Keratinocyte (primary cell): ENCODE measurements around the gene DNAJC13. TPM values are rescaled to one million over a fixed set of nuclear protein-coding genes. Genes with fewer than 3 reads are reported as not detected.

Experiments used
- DNase-seq: peaks from one replicate; pipeline ENCODE4 v3.0.0-alpha.2; 2011; ENCODE audit warnings: low read depth, missing footprints, low spot score
- FAIRE-seq: peaks from 2 replicates; lab custom pipeline; 2011; peaks lifted over from hg19 to GRCh38; lab: Jason Lieb, UNC
- H2AFZ ChIP-seq: 2 replicates; pipeline ENCODE4 v1.6.0; 2012; ENCODE audit warnings: low read length, control low read depth, inconsistent platforms; ENCODE audit not compliant: control insufficient read depth
- H3K27ac ChIP-seq: 2 replicates; pipeline ENCODE4 v1.5.1; 2011; ENCODE audit warnings: low read length; ENCODE audit not compliant: control insufficient read depth, insufficient read depth
- H3K27me3 ChIP-seq: 3 replicates; pipeline ENCODE4 v1.6.0; 2011; ENCODE audit warnings: low read length; ENCODE audit not compliant: control insufficient read depth, insufficient read depth; ENCODE audit errors: extremely low read depth
- H3K36me3 ChIP-seq, 2 experiments: 2 replicates in 1 of 2; 3 replicates in 1 of 2; pipeline ENCODE4 v1.5.1; 2011; ENCODE audit warnings: low read length in 2 of 2, mild to moderate bottlenecking in 1 of 2; ENCODE audit not compliant: control insufficient read depth in 2 of 2, insufficient read depth in 2 of 2; ENCODE audit errors: extremely low read depth in 1 of 2
- H3K4me1 ChIP-seq: 3 replicates; pipeline ENCODE4 v1.5.1; 2011; ENCODE audit warnings: low read length; ENCODE audit not compliant: control insufficient read depth, insufficient read depth; ENCODE audit errors: extremely low read depth
- H3K4me2 ChIP-seq: 3 replicates; pipeline ENCODE4 v1.6.0; 2011; ENCODE audit warnings: low read depth, low read length; ENCODE audit not compliant: control insufficient read depth, insufficient read depth; ENCODE audit errors: extremely low read depth
- H3K4me3 ChIP-seq, 3 experiments: fragments of 200-600 bp in 1 of 3; sonication (generic) in 1 of 3; 2 replicates in 2 of 3; 3 replicates in 1 of 3; pipeline ENCODE4 v1.5.1; 2011 to 2016; ENCODE audit warnings: low read length in 3 of 3, mild to moderate bottlenecking in 3 of 3, control low read depth in 2 of 3, inconsistent platforms in 1 of 3, low read depth in 1 of 3, mixed read lengths in 1 of 3, mixed run types in 1 of 3, moderate library complexity in 1 of 3; ENCODE audit not compliant: control insufficient read depth in 2 of 3, insufficient read depth in 2 of 3; ENCODE audit errors: extremely low read depth in 1 of 3
- H3K79me2 ChIP-seq: 2 replicates; pipeline ENCODE4 v1.6.0; 2012; ENCODE audit warnings: low read length; ENCODE audit not compliant: control insufficient read depth, insufficient read depth
- H3K9ac ChIP-seq: 3 replicates; pipeline ENCODE4 v1.6.0; 2011; ENCODE audit warnings: low read length; ENCODE audit not compliant: control insufficient read depth, insufficient read depth; ENCODE audit errors: extremely low read depth
- H3K9me1 ChIP-seq: 3 replicates; pipeline ENCODE4 v1.6.0; 2011; ENCODE audit warnings: low read length; ENCODE audit not compliant: control insufficient read depth, insufficient read depth; ENCODE audit errors: extremely low read depth
- H3K9me3 ChIP-seq: 2 replicates; pipeline ENCODE4 v1.5.1; 2012; ENCODE audit warnings: low read depth, low read length; ENCODE audit not compliant: control insufficient read depth
- H4K20me1 ChIP-seq: 3 replicates; pipeline ENCODE4 v1.6.0; 2011; ENCODE audit warnings: low read length; ENCODE audit not compliant: control insufficient read depth, insufficient read depth; ENCODE audit errors: extremely low read depth
- EZH2 ChIP-seq: IDR thresholded peaks from one replicate; pipeline ENCODE4 v1.6.1; 2012; ENCODE audit warnings: inconsistent platforms, mild to moderate bottlenecking, low read length, moderate library complexity
- dilution Hi-C: fragments of 300-500 bp; cut with MboI; formaldehyde crosslinking; loops from one replicate; pipeline ENCODE4 v1.7.0; 2020; ENCODE audit warnings: low sequenced_read_pairs; ENCODE audit not compliant: extremely low pct_ligation_motif_present
- polyA plus RNA-seq, 5 experiments: library from polyadenylated mRNA; depleted of rRNA in 3 of 5; stranded (reverse) in 3 of 5; stranded (forward) in 1 of 5; unstranded in 1 of 5; fragments of >200 nt; gene quantifications; 1 replicate in 1 of 5; 2 replicates in 3 of 5; 3 replicates in 1 of 5; pipeline versions ENCODE4 v1.2.1 to v1.2.3, GENCODE V29; 2011 to 2012; ENCODE audit warnings: missing spikeins in 2 of 5, low read depth in 1 of 5, low replicate concordance in 1 of 5
- TF ChIP-seq, protein P1 (sequence below), 3 experiments: IDR thresholded peaks in 1 of 3; conservative IDR thresholded peaks in 1 of 3; optimal IDR thresholded peaks in 1 of 3; 2 replicates in 2 of 3; 3 replicates in 1 of 3; pipeline versions ENCODE3 to v1.5.1; 2011; ENCODE audit warnings: low read length in 3 of 3, mild to moderate bottlenecking in 3 of 3, moderate library complexity in 2 of 3, control low read depth in 1 of 3, inconsistent platforms in 1 of 3; ENCODE audit not compliant: insufficient read depth in 2 of 3; ENCODE audit errors: extremely low read depth in 1 of 3

The DNAJC13 gene
- polyA plus RNA-seq, 1 donor (not counting 4 experiments of a cell fraction or from before 2014, with no cell fraction given): 24.3 TPM

DNA sequence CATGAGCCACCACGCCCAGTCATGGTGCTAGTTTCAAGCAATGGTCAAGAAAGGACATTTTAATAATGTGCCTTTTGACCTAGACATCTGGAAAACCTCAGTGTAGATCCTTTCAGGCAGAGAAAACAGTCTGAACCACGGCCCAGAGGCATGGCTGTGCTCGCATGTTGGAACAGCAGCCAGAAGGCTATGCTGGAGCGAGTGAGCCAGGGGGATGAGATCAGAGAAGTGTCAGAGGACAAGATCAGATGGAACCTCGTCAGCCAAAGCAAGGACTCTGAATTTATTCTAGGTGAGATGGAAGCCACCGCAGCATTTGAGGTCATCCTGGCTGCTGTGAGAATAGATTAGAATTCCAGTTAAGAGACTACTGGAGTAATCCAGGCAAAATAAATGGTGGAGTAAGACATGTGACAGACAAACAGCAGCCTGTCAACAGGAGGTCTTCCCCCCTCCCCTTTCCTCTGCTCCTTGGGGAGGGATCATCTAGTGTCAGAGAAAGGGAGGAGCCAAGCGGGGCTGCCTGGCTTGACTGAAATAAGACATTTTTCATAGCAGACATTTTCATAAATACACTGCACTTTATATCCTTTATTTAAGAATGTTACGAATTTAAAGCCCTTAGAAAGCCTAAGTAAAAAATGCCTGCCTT lies 139.3 kb downstream of the DNAJC13 start:
- TF ChIP-seq EZH2: no peak
- TF ChIP-seq, protein P1, sequence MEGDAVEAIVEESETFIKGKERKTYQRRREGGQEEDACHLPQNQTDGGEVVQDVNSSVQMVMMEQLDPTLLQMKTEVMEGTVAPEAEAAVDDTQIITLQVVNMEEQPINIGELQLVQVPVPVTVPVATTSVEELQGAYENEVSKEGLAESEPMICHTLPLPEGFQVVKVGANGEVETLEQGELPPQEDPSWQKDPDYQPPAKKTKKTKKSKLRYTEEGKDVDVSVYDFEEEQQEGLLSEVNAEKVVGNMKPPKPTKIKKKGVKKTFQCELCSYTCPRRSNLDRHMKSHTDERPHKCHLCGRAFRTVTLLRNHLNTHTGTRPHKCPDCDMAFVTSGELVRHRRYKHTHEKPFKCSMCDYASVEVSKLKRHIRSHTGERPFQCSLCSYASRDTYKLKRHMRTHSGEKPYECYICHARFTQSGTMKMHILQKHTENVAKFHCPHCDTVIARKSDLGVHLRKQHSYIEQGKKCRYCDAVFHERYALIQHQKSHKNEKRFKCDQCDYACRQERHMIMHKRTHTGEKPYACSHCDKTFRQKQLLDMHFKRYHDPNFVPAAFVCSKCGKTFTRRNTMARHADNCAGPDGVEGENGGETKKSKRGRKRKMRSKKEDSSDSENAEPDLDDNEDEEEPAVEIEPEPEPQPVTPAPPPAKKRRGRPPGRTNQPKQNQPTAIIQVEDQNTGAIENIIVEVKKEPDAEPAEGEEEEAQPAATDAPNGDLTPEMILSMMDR (optimal IDR thresholded peaks at IDR 0.05 in 1 of 3, IDR thresholded peaks at IDR 0.05 in 1 of 3, conservative IDR thresholded peaks at IDR 0.05 in 1 of 3; ENCODE audit: extremely low read depth in 1 of 3, insufficient read depth in 2 of 3, low read length in 3 of 3): no peak
- no peaks in the 10 kb centered on the region for H3K79me2 ChIP-seq
- H3K9me1 ChIP-seq: no peaks in the 10 kb centered on the region
- dilution Hi-C loops: no loop called here
- H2AFZ ChIP-seq: no peak overlapping the region
- no peak for DNase-seq
- H3K9me3 ChIP-seq: no peaks in the 10 kb centered on the region
- no peak overlapping the region for H3K4me2 ChIP-seq
- no peaks in the 10 kb centered on the region for H4K20me1 ChIP-seq
- no peak overlapping the region for H3K9ac ChIP-seq
- H3K27me3 ChIP-seq: no peaks in the 10 kb centered on the region
- FAIRE-seq: no peak
- peaks cover 0 to 1% of the 10 kb centered on the region in 2 experiments for H3K36me3 ChIP-seq
- no peak overlapping the region for H3K27ac ChIP-seq
- no peaks in the 10 kb centered on the region for H3K4me1 ChIP-seq
- H3K4me3 ChIP-seq: no peak overlapping the region

GRCh38 chr3:132561003-132561402 lies 143.7 kb downstream of the DNAJC13 start:
- dilution Hi-C loops: no loop called here
- H3K36me3 ChIP-seq: peaks cover 0 to 1% of the 10 kb centered on the region in 2 experiments

More at GRCh38 chr3:132561003-132561402, 143.7 kb downstream of the DNAJC13 start:
- H2AFZ ChIP-seq: no peak overlapping the region
- no peak overlapping the region for H3K4me3 ChIP-seq
- H3K4me1 ChIP-seq: no peaks in the 10 kb centered on the region
- no peak for DNase-seq
- FAIRE-seq: no peak
- H3K9me1 ChIP-seq: no peaks in the 10 kb centered on the region
- no peaks in the 10 kb centered on the region for H3K9me3 ChIP-seq
- no peak overlapping the region for H3K9ac ChIP-seq
- TF ChIP-seq, protein P1 (optimal IDR thresholded peaks at IDR 0.05 in 1 of 3, IDR thresholded peaks at IDR 0.05 in 1 of 3, conservative IDR thresholded peaks at IDR 0.05 in 1 of 3; ENCODE audit: extremely low read depth in 1 of 3, insufficient read depth in 2 of 3, low read length in 3 of 3): no peak
- TF ChIP-seq EZH2: no peak
- H3K4me2 ChIP-seq: no peak overlapping the region
- no peaks in the 10 kb centered on the region for H3K27me3 ChIP-seq
- no peaks in the 10 kb centered on the region for H3K79me2 ChIP-seq
- H4K20me1 ChIP-seq: no peaks in the 10 kb centered on the region
- H3K27ac ChIP-seq: no peak overlapping the region
